ENCODE data around the gene ADIPOQ.

DNA sequence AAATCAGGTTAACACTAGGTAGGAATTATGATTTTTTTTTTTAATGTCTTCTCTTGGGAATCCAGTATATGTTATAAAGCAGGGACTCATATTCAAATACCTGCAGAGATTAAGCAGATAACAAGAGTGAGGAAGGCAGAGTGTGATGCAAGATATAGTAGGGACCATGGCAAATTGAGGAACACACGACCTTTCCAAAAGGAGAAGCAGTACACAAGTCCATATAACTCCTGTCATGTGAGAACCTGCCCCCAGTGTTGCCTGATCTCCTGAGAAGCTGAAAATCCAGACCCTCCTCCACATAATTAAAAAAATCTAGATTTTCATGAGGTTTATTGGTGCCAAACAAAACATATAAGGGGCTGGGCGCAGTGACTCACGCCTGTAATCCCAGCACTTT, 39.8 kb upstream of the ADIPOQ start:
- no peak for TF ChIP-seq POLR2A (IDR thresholded peaks at IDR 0.05)
- TF ChIP-seq, protein P1, sequence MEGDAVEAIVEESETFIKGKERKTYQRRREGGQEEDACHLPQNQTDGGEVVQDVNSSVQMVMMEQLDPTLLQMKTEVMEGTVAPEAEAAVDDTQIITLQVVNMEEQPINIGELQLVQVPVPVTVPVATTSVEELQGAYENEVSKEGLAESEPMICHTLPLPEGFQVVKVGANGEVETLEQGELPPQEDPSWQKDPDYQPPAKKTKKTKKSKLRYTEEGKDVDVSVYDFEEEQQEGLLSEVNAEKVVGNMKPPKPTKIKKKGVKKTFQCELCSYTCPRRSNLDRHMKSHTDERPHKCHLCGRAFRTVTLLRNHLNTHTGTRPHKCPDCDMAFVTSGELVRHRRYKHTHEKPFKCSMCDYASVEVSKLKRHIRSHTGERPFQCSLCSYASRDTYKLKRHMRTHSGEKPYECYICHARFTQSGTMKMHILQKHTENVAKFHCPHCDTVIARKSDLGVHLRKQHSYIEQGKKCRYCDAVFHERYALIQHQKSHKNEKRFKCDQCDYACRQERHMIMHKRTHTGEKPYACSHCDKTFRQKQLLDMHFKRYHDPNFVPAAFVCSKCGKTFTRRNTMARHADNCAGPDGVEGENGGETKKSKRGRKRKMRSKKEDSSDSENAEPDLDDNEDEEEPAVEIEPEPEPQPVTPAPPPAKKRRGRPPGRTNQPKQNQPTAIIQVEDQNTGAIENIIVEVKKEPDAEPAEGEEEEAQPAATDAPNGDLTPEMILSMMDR (IDR thresholded peaks at IDR 0.05): no peak

All from stomach (tissue), 4 donors.